ENCODE measurements around the gene FIGNL2.
A peak's percentile ranks its signal among the peaks of the same experiment; 100 is the strongest.

FIGNL2 gene

GRCh38 chr12:51863933-51864832 lies 15.7 kb upstream of the FIGNL2 start:
- DNase-seq (ENCODE audit: low spot score) = peak; percentile 79
- Histone ChIP-seq H3K27me3 (ENCODE audit: control insufficient read depth in 3 of 3, insufficient read depth in 3 of 3, low read depth in 1 of 3, low read length in 3 of 3) (peaks cover 0 to 22% (median 0%) of the 10 kb centered on the region in 3 experiments), H2AK5ac (ENCODE audit: low read depth, low read length) (no peak overlapping the region), H2BK12ac (ENCODE audit: low read length) (no peak overlapping the region), H2AFZ (ENCODE audit: low read length) (peak overlapping the region; percentile 89), H2BK5ac (ENCODE audit: low read length) (no peak overlapping the region), H3K14ac (ENCODE audit: low read length) (peak overlapping the region; percentile 42), H3K4me3 (ENCODE audit: low read length in 2 of 2) (peak overlapping the region; percentile 50 to 70), H2BK15ac (ENCODE audit: low read length) (peak overlapping the region; percentile 90), H3K18ac (ENCODE audit: low read length) (peak overlapping the region; percentile 91), H3K4ac (ENCODE audit: low read length) (no peak overlapping the region), H4K8ac (ENCODE audit: low read depth, low read length) (peak overlapping the region; percentile 53), H3K27ac (replicated peaks; ENCODE audit: low read length) (peak overlapping the region; percentile 65), H3K36me3 (replicated peaks in 1 of 2; ENCODE audit: control insufficient read depth in 2 of 2, insufficient read depth in 2 of 2, low read length in 2 of 2) (no peaks in the 10 kb centered on the region), H3K4me1 (ENCODE audit: control insufficient read depth in 2 of 2, insufficient read depth in 1 of 2, low read depth in 1 of 2, low read length in 2 of 2) (peaks cover 31 to 38% of the 10 kb centered on the region in 2 donors), H2BK120ac (ENCODE audit: low read depth, low read length) (no peak overlapping the region), H3K4me2 (ENCODE audit: insufficient read depth, low read length, poor library complexity, severe bottlenecking) (peak overlapping the region; percentile 78), H3K9ac (ENCODE audit: low read depth, low read length, poor library complexity) (peak overlapping the region; percentile 1), H3K23ac (ENCODE audit: low read depth, low read length, poor library complexity) (no peak overlapping the region), H3K9me3 (replicated peaks in 1 of 2; ENCODE audit: control insufficient read depth in 2 of 2, insufficient read depth in 1 of 2, low read depth in 1 of 2, low read length in 2 of 2) (peaks cover 0 to 2% of the 10 kb centered on the region in 2 donors), H3K79me1 (ENCODE audit: low read depth, low read length) (no peaks in the 10 kb centered on the region), H4K91ac (ENCODE audit: low read depth, low read length, poor library complexity) (no peak overlapping the region)
- no CpG with 5 or more reads among the region's 53 CpGs for WGBS, 2 donors (ENCODE audit: extremely low coverage in 2 of 2, insufficient read length in 2 of 2, insufficient replicate concordance in 1 of 2)

GRCh38 chr12:51863363-51863932 lies 14.9 kb upstream of the FIGNL2 start:
- Histone ChIP-seq H4K91ac (ENCODE audit: low read depth, low read length, poor library complexity) (no peak overlapping the region), H2BK5ac (ENCODE audit: low read length) (no peak overlapping the region), H3K27me3 (ENCODE audit: control insufficient read depth in 3 of 3, insufficient read depth in 3 of 3, low read depth in 1 of 3, low read length in 3 of 3) (peaks cover 0 to 15% (median 0%) of the 10 kb centered on the region in 3 experiments), H2BK120ac (ENCODE audit: low read depth, low read length) (no peak overlapping the region), H2BK12ac (ENCODE audit: low read length) (no peak overlapping the region), H3K79me1 (ENCODE audit: low read depth, low read length) (no peaks in the 10 kb centered on the region), H3K4me3 (ENCODE audit: low read length in 2 of 2) (peak overlapping the region in 1 of 2 donors; percentile 50), H3K23ac (ENCODE audit: low read depth, low read length, poor library complexity) (no peak overlapping the region), H3K4me2 (ENCODE audit: insufficient read depth, low read length, poor library complexity, severe bottlenecking) (peak overlapping the region; percentile 78), H3K36me3 (replicated peaks in 1 of 2; ENCODE audit: control insufficient read depth in 2 of 2, insufficient read depth in 2 of 2, low read length in 2 of 2) (no peaks in the 10 kb centered on the region), H3K4ac (ENCODE audit: low read length) (no peak overlapping the region), H2BK15ac (ENCODE audit: low read length) (no peak overlapping the region), H3K9ac (ENCODE audit: low read depth, low read length, poor library complexity) (peak overlapping the region; percentile 38), H3K18ac (ENCODE audit: low read length) (peak overlapping the region; percentile 91), H3K14ac (ENCODE audit: low read length) (no peak overlapping the region), H2AK5ac (ENCODE audit: low read depth, low read length) (no peak overlapping the region), H3K9me3 (replicated peaks in 1 of 2; ENCODE audit: control insufficient read depth in 2 of 2, insufficient read depth in 1 of 2, low read depth in 1 of 2, low read length in 2 of 2) (peaks cover 0 to 2% of the 10 kb centered on the region in 2 donors), H4K8ac (ENCODE audit: low read depth, low read length) (no peak overlapping the region), H3K4me1 (ENCODE audit: control insufficient read depth in 2 of 2, insufficient read depth in 1 of 2, low read depth in 1 of 2, low read length in 2 of 2) (peaks cover 29 to 31% of the 10 kb centered on the region in 2 donors), H2AFZ (ENCODE audit: low read length) (peak overlapping the region; percentile 89), H3K27ac (replicated peaks; ENCODE audit: low read length) (peak overlapping the region; percentile 65)
- no CpG with 5 or more reads among the region's 17 CpGs for WGBS, 2 donors (ENCODE audit: extremely low coverage in 2 of 2, insufficient read length in 2 of 2, insufficient replicate concordance in 1 of 2)
- DNase-seq (ENCODE audit: low spot score) = peak; percentile 58

GRCh38 chr12:51862947-51863346 lies 14.4 kb upstream of the FIGNL2 start:
- peaks cover 0 to 2% of the 10 kb centered on the region in 2 donors for H3K9me3 ChIP-seq (replicated peaks in 1 of 2; ENCODE audit: control insufficient read depth in 2 of 2, insufficient read depth in 1 of 2, low read depth in 1 of 2, low read length in 2 of 2)
- WGBS, 2 donors (ENCODE audit: extremely low coverage in 2 of 2, insufficient read length in 2 of 2, insufficient replicate concordance in 1 of 2) = no CpG with 5 or more reads among the region's 4 CpGs
- H3K4me2 ChIP-seq (ENCODE audit: insufficient read depth, low read length, poor library complexity, severe bottlenecking) = peak overlapping the region; percentile 78
- H3K18ac ChIP-seq (ENCODE audit: low read length) = peak overlapping the region; percentile 91
- no peak overlapping the region for H3K23ac ChIP-seq (ENCODE audit: low read depth, low read length, poor library complexity)
- peak overlapping the region in 1 of 2 donors; percentile 50 for H3K4me3 ChIP-seq (ENCODE audit: low read length in 2 of 2)
- no peaks in the 10 kb centered on the region for H3K36me3 ChIP-seq (replicated peaks in 1 of 2; ENCODE audit: control insufficient read depth in 2 of 2, insufficient read depth in 2 of 2, low read length in 2 of 2)
- no peak for DNase-seq (ENCODE audit: low spot score)
- H3K79me1 ChIP-seq (ENCODE audit: low read depth, low read length) = no peaks in the 10 kb centered on the region
- peak overlapping the region; percentile 65 for H3K27ac ChIP-seq (replicated peaks; ENCODE audit: low read length)
- no peak overlapping the region for H2BK5ac ChIP-seq (ENCODE audit: low read length)
- no peak overlapping the region for H2BK15ac ChIP-seq (ENCODE audit: low read length)
- H3K14ac ChIP-seq (ENCODE audit: low read length) = no peak overlapping the region
- peak overlapping the region; percentile 89 for H2AFZ ChIP-seq (ENCODE audit: low read length)
- H3K27me3 ChIP-seq (ENCODE audit: control insufficient read depth in 3 of 3, insufficient read depth in 3 of 3, low read depth in 1 of 3, low read length in 3 of 3) = peaks cover 0 to 10% (median 0%) of the 10 kb centered on the region in 3 experiments
- H2BK120ac ChIP-seq (ENCODE audit: low read depth, low read length) = no peak overlapping the region
- H2BK12ac ChIP-seq (ENCODE audit: low read length) = no peak overlapping the region
- no peak overlapping the region for H4K91ac ChIP-seq (ENCODE audit: low read depth, low read length, poor library complexity)
- H3K9ac ChIP-seq (ENCODE audit: low read depth, low read length, poor library complexity) = no peak overlapping the region
- peaks cover 28 to 31% of the 10 kb centered on the region in 2 donors for H3K4me1 ChIP-seq (ENCODE audit: control insufficient read depth in 2 of 2, insufficient read depth in 1 of 2, low read depth in 1 of 2, low read length in 2 of 2)
- H3K4ac ChIP-seq (ENCODE audit: low read length) = no peak overlapping the region
- no peak overlapping the region for H2AK5ac ChIP-seq (ENCODE audit: low read depth, low read length)
- no peak overlapping the region for H4K8ac ChIP-seq (ENCODE audit: low read depth, low read length)

- H3K14ac ChIP-seq (ENCODE audit: low read length) = no peak overlapping the region
- no CpG with 5 or more reads among the region's 3 CpGs for WGBS, 2 donors (ENCODE audit: extremely low coverage in 2 of 2, insufficient read length in 2 of 2, insufficient replicate concordance in 1 of 2)
- H2BK15ac ChIP-seq (ENCODE audit: low read length) = no peak overlapping the region
- no peaks in the 10 kb centered on the region for H3K9me3 ChIP-seq (replicated peaks in 1 of 2; ENCODE audit: control insufficient read depth in 2 of 2, insufficient read depth in 1 of 2, low read depth in 1 of 2, low read length in 2 of 2)
- no peak overlapping the region for H2BK5ac ChIP-seq (ENCODE audit: low read length)
- no peaks in the 10 kb centered on the region for H3K79me1 ChIP-seq (ENCODE audit: low read depth, low read length)
- peaks cover 21 to 29% of the 10 kb centered on the region in 2 donors for H3K4me1 ChIP-seq (ENCODE audit: control insufficient read depth in 2 of 2, insufficient read depth in 1 of 2, low read depth in 1 of 2, low read length in 2 of 2)
- H3K27me3 ChIP-seq (ENCODE audit: control insufficient read depth in 3 of 3, insufficient read depth in 3 of 3, low read depth in 1 of 3, low read length in 3 of 3) = peaks cover 0 to 5% (median 0%) of the 10 kb centered on the region in 3 experiments
- H3K4me3 ChIP-seq (ENCODE audit: low read length in 2 of 2) = no peak overlapping the region
- no peak overlapping the region for H3K9ac ChIP-seq (ENCODE audit: low read depth, low read length, poor library complexity)
- H3K18ac ChIP-seq (ENCODE audit: low read length) = no peak overlapping the region
- no peak overlapping the region for H2BK12ac ChIP-seq (ENCODE audit: low read length)
- no peak overlapping the region for H3K4ac ChIP-seq (ENCODE audit: low read length)
- no peak overlapping the region for H4K91ac ChIP-seq (ENCODE audit: low read depth, low read length, poor library complexity)
- no peak overlapping the region for H3K23ac ChIP-seq (ENCODE audit: low read depth, low read length, poor library complexity)
- no peak for DNase-seq (ENCODE audit: low spot score)
- no peak overlapping the region for H3K27ac ChIP-seq (replicated peaks; ENCODE audit: low read length)
- no peak overlapping the region for H2AK5ac ChIP-seq (ENCODE audit: low read depth, low read length)
- H2AFZ ChIP-seq (ENCODE audit: low read length) = no peak overlapping the region
- H3K4me2 ChIP-seq (ENCODE audit: insufficient read depth, low read length, poor library complexity, severe bottlenecking) = no peak overlapping the region
- no peak overlapping the region for H4K8ac ChIP-seq (ENCODE audit: low read depth, low read length)
- no peaks in the 10 kb centered on the region for H3K36me3 ChIP-seq (replicated peaks in 1 of 2; ENCODE audit: control insufficient read depth in 2 of 2, insufficient read depth in 2 of 2, low read length in 2 of 2)
- H2BK120ac ChIP-seq (ENCODE audit: low read depth, low read length) = no peak overlapping the region
Measured at GRCh38 chr12:51860986-51861385, 12.5 kb upstream of the FIGNL2 start.
